ENCODE results near the gene LPIN3. TPM values are rescaled to one million over a fixed set of nuclear protein-coding genes. Genes with fewer than 3 reads are reported as not detected.

LPIN3 gene
- total RNA-seq, 1 experiment from 2014 or later, result 3.8 TPM

GRCh38 chr20:41373931-41374920 lies 33.6 kb downstream of the LPIN3 start:
- no peak overlapping the region for H4K91ac ChIP-seq (ENCODE audit: insufficient read length, low read depth, low read length)
- H3K27me3 Mint-ChIP-seq (ENCODE audit: low read depth), result peaks cover 38% of the 10 kb centered on the region
- no peak overlapping the region for H2BK20ac ChIP-seq (ENCODE audit: low read depth, low read length, poor library complexity, severe bottlenecking)
- DNase-seq, result no peak
- H3K23me2 ChIP-seq (ENCODE audit: insufficient read length, low read depth, low read length, poor library complexity, severe bottlenecking), result no peaks in the 10 kb centered on the region
- no peak overlapping the region for H3K27ac ChIP-seq (ENCODE audit: insufficient read length, low read depth, low read length)
- no peak overlapping the region for H3K56ac ChIP-seq (ENCODE audit: insufficient read length, low read depth, low read length)
- no peak overlapping the region for H4K5ac ChIP-seq (ENCODE audit: insufficient read length, low read depth, low read length)
- H3K4ac ChIP-seq (ENCODE audit: low read depth, low read length), result no peak overlapping the region
- H4K20me1 ChIP-seq (ENCODE audit: control insufficient read depth, insufficient read depth, insufficient read length), result no peaks in the 10 kb centered on the region
- no peak overlapping the region; a peak in 2 of 7 replicates for H3K27ac Mint-ChIP-seq
- no peak overlapping the region for H3K23ac ChIP-seq (ENCODE audit: insufficient read length, low read depth, low read length)
- no peak overlapping the region for H2BK120ac ChIP-seq (ENCODE audit: low read depth, low read length, poor library complexity, severe bottlenecking)
- H3K9ac ChIP-seq (ENCODE audit: extremely low read depth, insufficient read length, low read length), result no peak overlapping the region
- no peaks in the 10 kb centered on the region for H3K4me1 ChIP-seq (ENCODE audit: insufficient read depth, low read length)
- H3K14ac ChIP-seq (ENCODE audit: insufficient read depth, low read length), result no peak overlapping the region
- WGBS (ENCODE audit: extremely low coverage, insufficient read length, low lambda C conversion rate), result no CpG with 5 or more reads among the region's 9 CpGs
- H2BK12ac ChIP-seq (ENCODE audit: insufficient read length, low read depth, low read length), result no peak overlapping the region
- H3K36me3 Mint-ChIP-seq (ENCODE audit: insufficient read depth in 1 of 3, low read depth in 3 of 3), result peaks cover 0 to 10% (median 5%) of the 10 kb centered on the region in 3 experiments; a peak in 5 of 7 replicates
- peaks cover 7 to 16% of the 10 kb centered on the region in 2 experiments for H3K9me3 Mint-ChIP-seq
- no peak overlapping the region for H2AK5ac ChIP-seq (ENCODE audit: insufficient read length, low read length)
- no peaks in the 10 kb centered on the region for H3K79me2 ChIP-seq (ENCODE audit: insufficient read depth, low read length)
- H3K79me1 ChIP-seq (ENCODE audit: insufficient read depth, low read depth, low read length, poor library complexity, severe bottlenecking), result no peaks in the 10 kb centered on the region
- H3T11ph ChIP-seq (ENCODE audit: low read length), result no peak overlapping the region
- no peak overlapping the region for H2BK5ac ChIP-seq (ENCODE audit: insufficient read length, low read length)
- H4K8ac ChIP-seq (replicated peaks; ENCODE audit: insufficient read length, low read depth, low read length), result no peak overlapping the region
- H3K9me3 ChIP-seq (ENCODE audit: control insufficient read depth, low read depth, low read length), result peaks cover 4% of the 10 kb centered on the region
- TF ChIP-seq, protein P1, sequence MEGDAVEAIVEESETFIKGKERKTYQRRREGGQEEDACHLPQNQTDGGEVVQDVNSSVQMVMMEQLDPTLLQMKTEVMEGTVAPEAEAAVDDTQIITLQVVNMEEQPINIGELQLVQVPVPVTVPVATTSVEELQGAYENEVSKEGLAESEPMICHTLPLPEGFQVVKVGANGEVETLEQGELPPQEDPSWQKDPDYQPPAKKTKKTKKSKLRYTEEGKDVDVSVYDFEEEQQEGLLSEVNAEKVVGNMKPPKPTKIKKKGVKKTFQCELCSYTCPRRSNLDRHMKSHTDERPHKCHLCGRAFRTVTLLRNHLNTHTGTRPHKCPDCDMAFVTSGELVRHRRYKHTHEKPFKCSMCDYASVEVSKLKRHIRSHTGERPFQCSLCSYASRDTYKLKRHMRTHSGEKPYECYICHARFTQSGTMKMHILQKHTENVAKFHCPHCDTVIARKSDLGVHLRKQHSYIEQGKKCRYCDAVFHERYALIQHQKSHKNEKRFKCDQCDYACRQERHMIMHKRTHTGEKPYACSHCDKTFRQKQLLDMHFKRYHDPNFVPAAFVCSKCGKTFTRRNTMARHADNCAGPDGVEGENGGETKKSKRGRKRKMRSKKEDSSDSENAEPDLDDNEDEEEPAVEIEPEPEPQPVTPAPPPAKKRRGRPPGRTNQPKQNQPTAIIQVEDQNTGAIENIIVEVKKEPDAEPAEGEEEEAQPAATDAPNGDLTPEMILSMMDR (conservative IDR thresholded peaks at IDR 0.05), result no peak
- no peaks in the 10 kb centered on the region; the same call in 1 of the 2 replicates for H3K27me3 ChIP-seq (ENCODE audit: insufficient read depth, low read length)
- H3K18ac ChIP-seq (ENCODE audit: insufficient read length, low read depth, low read length), result no peak overlapping the region
- no peak overlapping the region for H2AFZ ChIP-seq (ENCODE audit: low read length)
- H3K4me3 Mint-ChIP-seq, result no peak overlapping the region; a peak in 1 of 5 replicates
- no peak overlapping the region for H2BK15ac ChIP-seq (ENCODE audit: low read depth, low read length)
- H3K4me2 ChIP-seq (ENCODE audit: insufficient read depth, insufficient read length, low read length), result no peak overlapping the region
- H3K4me1 Mint-ChIP-seq, result peaks cover 9 to 12% of the 10 kb centered on the region in 2 experiments

Data from H9 (cell line).